Mammary epithelial cell (primary cell): ENCODE measurements around the gene COX6A1.

Source experiments
- CTCF ChIP-seq, 2 donors: IDR thresholded peaks in 1 of 2; conservative IDR thresholded peaks in 1 of 2; 2 replicates each; pipeline ENCODE4 v1.5.1; 2011 to 2012; ENCODE audit warnings: inconsistent platforms in 2 of 2, low read length in 2 of 2, mild to moderate bottlenecking in 2 of 2, control low read depth in 1 of 2, low read depth in 1 of 2; ENCODE audit not compliant: insufficient read depth in 1 of 2; ENCODE audit errors: extremely low read depth in 1 of 2
- EZH2 ChIP-seq: IDR thresholded peaks from 2 replicates; pipeline ENCODE4 v1.6.1; 2012; ENCODE audit warnings: low read length, inconsistent platforms, borderline replicate concordance

GRCh38 chr12:120422892-120423456, 14.9 kb upstream of the COX6A1 start:
- TF ChIP-seq CTCF (conservative IDR thresholded peaks at IDR 0.05 in 1 of 2, IDR thresholded peaks at IDR 0.05 in 1 of 2; ENCODE audit: extremely low read depth in 1 of 2, insufficient read depth in 1 of 2, low read depth in 1 of 2, low read length in 2 of 2) (no peak), EZH2 (no peak)
